BE2C (cell line): Measurements from ENCODE around the gene TEX13A.

Experiments used
- DNase-seq: peaks from one replicate; pipeline ENCODE4 v3.0.0-alpha.2; 2020
- H3K27me3 ChIP-seq: fragments of 250-450 bp; sonication (Bioruptor Pico); 2 replicates; pipeline ENCODE4 v1.5.1; 2020; ENCODE audit warnings: mild to moderate bottlenecking
- H3K36me3 ChIP-seq: fragments of 250-450 bp; sonication (Bioruptor Pico); 2 replicates; pipeline ENCODE4 v1.5.1; 2020; ENCODE audit warnings: mild to moderate bottlenecking
- H3K4me1 ChIP-seq: fragments of 250-450 bp; sonication (Bioruptor Pico); 2 replicates; pipeline ENCODE4 v1.5.1; 2020
- H3K4me3 ChIP-seq: 2 replicates; pipeline ENCODE4 v1.5.1; 2011; ENCODE audit warnings: low read depth, low read length
- H3K9me3 ChIP-seq: fragments of 250-450 bp; sonication (Bioruptor Pico); 2 replicates; pipeline ENCODE4 v1.5.1; 2020
- TF ChIP-seq, protein P1 (sequence below): IDR thresholded peaks from 2 replicates; pipeline ENCODE4 v1.5.1; 2012; ENCODE audit warnings: mild to moderate bottlenecking, low read depth, low read length

Gene TEX13A

DNA sequence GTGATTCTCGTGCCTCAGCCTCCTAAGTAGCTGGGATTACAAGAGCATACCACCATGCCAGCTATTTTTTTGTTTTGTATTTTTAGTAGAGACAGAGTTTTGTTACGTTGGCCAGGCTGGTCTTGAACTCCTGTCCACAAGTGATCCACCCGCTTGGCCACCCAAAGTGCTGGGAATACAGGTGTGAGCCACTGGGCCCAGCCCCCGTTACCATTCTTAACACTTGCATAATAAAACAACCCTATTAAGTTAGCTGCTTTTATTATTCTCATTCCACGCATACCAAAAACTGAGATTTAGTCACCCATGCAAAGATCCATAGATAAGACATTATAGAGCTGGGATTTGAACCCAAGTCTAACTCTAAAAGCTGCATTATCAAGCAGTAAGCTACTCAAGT is 6.0 kb upstream of the TEX13A start:
- Histone ChIP-seq H3K9me3 (no peaks in the 10 kb centered on the region), H3K4me1 (no peaks in the 10 kb centered on the region), H3K4me3 (no peak overlapping the region), H3K27me3 (no peaks in the 10 kb centered on the region), H3K36me3 (no peaks in the 10 kb centered on the region)
- TF ChIP-seq, protein P1, sequence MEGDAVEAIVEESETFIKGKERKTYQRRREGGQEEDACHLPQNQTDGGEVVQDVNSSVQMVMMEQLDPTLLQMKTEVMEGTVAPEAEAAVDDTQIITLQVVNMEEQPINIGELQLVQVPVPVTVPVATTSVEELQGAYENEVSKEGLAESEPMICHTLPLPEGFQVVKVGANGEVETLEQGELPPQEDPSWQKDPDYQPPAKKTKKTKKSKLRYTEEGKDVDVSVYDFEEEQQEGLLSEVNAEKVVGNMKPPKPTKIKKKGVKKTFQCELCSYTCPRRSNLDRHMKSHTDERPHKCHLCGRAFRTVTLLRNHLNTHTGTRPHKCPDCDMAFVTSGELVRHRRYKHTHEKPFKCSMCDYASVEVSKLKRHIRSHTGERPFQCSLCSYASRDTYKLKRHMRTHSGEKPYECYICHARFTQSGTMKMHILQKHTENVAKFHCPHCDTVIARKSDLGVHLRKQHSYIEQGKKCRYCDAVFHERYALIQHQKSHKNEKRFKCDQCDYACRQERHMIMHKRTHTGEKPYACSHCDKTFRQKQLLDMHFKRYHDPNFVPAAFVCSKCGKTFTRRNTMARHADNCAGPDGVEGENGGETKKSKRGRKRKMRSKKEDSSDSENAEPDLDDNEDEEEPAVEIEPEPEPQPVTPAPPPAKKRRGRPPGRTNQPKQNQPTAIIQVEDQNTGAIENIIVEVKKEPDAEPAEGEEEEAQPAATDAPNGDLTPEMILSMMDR: no peak
- DNase-seq: no peak

DNA sequence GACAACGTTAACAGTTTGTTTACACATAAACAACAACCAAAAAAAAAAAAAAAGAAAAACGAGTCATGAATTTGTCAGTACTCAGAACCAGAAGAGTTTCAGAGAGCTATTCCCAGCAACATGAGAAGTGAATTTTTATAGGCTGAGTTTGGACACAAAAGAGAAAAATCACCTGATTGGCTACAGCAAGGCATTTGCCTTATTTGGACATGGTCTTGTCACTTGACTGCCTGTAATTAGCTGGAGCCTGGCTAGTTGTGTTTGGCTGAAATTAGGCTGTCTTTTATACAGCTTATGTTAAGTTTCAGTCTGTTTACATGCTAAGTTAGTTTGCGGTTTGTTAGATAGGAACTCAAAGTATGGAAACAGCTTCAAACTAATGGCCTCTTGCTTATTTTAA is 880 bp upstream of the TEX13A start:
- Histone ChIP-seq H3K36me3 (no peaks in the 10 kb centered on the region), H3K9me3 (no peaks in the 10 kb centered on the region), H3K4me3 (no peak overlapping the region), H3K27me3 (no peaks in the 10 kb centered on the region), H3K4me1 (no peaks in the 10 kb centered on the region)
- TF ChIP-seq, protein P1: no peak
- no peak for DNase-seq

DNA sequence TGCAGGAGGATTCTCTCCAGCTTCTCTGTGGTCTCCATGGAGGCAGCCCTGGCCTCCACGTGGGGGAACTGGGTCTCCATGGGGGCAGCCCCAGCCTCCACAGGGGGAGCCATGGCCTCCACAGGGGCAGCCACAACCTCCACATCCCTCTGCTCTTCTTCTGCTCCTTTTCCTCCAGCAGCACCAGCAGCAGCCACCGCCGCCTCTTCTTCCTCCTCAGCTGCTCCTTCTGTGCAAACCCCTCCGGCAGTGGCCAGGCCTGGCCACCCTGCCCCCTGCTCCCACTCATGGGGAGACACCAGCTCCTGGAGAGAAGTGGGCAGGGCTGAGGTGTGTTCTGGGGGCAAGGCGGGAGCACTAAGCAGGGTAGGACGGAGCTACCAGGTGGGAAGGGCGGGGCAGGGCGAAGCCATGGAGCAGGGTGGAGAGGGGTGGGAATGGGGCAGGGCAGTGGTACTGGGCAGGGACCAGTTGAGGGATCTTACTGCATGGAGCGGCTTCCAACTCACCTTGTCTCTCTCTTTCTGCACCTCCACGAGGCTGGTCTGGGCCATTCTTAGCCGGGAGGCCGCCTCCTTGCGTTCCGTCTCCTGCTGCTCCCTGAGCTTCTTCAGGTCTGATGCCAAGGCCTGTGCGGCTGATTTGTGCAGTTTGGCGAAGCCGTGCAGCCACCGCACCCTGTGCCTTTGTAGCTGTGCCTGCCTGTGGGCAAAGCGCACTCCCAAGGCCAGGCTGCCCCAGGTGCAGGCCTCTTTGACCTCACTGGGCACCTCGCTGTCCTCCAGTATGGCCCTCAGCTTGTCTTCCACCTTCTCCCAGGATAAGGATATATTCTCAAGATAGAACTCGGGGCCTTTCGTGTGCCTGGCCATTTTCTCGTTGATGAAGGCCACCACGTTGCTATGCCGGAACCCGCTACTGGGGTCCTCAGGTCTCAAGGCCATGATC is 766 bp downstream of the TEX13A start:
- no peak for DNase-seq
- no peak overlapping the region for H3K4me3 ChIP-seq
- H3K27me3 ChIP-seq: no peaks in the 10 kb centered on the region
- H3K4me1 ChIP-seq: no peaks in the 10 kb centered on the region
- H3K9me3 ChIP-seq: no peaks in the 10 kb centered on the region
- no peaks in the 10 kb centered on the region for H3K36me3 ChIP-seq
- TF ChIP-seq, protein P1: no peak

DNA sequence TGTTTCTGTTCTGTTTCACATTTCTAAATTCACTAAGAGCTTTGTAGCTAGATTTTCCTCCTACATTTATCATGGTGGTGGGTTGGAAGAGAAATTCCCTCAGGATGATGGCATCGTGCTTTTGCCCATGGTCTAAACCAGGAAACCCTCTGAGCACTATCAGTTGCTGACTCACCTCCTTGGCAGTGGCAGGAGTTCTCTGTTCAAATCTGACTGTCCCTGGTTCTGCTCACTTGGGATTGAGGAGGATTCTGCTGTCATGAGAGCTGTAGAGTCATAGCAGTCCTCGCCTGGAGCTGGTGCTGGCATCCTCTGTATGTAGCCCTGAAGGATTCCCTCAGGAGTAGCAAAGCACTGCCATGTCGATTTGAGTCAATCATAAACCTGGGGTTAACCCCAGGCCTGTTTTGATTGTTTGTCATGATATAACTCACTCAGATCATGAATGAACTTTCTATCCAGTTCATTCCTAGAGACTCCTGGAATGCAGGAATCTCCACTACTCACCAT is 9.4 kb downstream of the TEX13A start:
- Histone ChIP-seq H3K27me3 (no peaks in the 10 kb centered on the region), H3K4me3 (no peak overlapping the region), H3K9me3 (no peaks in the 10 kb centered on the region), H3K36me3 (no peaks in the 10 kb centered on the region), H3K4me1 (no peaks in the 10 kb centered on the region)
- no peak for DNase-seq
- TF ChIP-seq, protein P1: no peak

DNA sequence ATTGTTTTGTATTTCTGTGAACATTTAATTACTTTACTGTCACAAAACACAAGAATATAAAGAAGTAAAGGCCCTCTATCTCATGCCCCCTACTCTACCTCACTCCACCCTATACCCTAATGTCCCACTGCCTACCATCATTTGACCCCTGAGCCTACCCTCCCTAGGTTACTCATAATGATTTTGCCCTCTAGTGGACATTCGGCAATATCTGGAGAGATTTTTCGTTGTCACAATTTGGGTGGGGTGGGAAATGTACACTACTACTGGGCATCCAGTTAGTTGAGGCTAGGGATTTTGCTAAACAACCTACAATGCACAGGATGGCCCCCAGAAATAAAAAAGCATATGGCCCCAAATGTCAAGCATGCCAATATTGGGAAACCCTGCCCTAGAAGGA is 10.2 kb downstream of the TEX13A start:
- no peak for DNase-seq
- no peaks in the 10 kb centered on the region for H3K9me3 ChIP-seq
- H3K4me1 ChIP-seq: no peaks in the 10 kb centered on the region
- TF ChIP-seq, protein P1: no peak
- H3K4me3 ChIP-seq: no peak overlapping the region
- no peaks in the 10 kb centered on the region for H3K36me3 ChIP-seq
- H3K27me3 ChIP-seq: no peaks in the 10 kb centered on the region

DNA sequence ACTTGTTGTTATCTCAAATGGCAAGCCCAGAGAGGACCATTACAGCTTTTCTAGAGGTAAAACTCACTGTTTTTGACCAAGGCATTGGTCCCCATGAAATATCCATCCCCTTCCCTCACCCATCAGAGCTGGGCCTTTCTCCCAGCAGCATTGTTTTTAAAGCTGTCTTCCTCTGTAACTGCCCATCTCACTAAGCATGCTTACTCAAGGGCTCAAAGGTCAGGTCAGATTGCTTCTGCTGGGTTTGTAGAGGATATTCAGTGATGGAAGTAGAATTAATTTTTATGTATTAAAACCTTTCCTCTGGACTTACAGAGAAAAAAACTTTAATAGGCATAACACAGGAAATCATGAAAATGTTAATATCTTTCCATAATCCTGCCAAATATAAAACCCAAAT is 11.1 kb downstream of the TEX13A start:
- TF ChIP-seq, protein P1: no peak
- no peaks in the 10 kb centered on the region for H3K27me3 ChIP-seq
- H3K36me3 ChIP-seq: no peaks in the 10 kb centered on the region
- no peaks in the 10 kb centered on the region for H3K9me3 ChIP-seq
- H3K4me1 ChIP-seq: no peaks in the 10 kb centered on the region
- no peak overlapping the region for H3K4me3 ChIP-seq
- DNase-seq: no peak
